CD4-positive, alpha-beta T cell treated with Interleukin-10 for 1 hour (primary cell): ENCODE results near the gene SSX7.
"Not testable (repeated sequence)": the region's sequence is repeated elsewhere in the genome, so short reads cannot be mapped to it uniquely, and the experiment has no call there.

Experiments
- DNase-seq: peaks from one replicate; pipeline ENCODE4 v3.0.0-alpha.2; 2020

Gene SSX7

GRCh38 chrX:52654800-52655199, at the start of gene SSX7:
TSS of gene SSX7 (minus strand) at chrX:52654900. CDS start at chrX:52653472, 1,428 bp downstream.
- not testable (repeated sequence) for DNase-seq

- not testable (repeated sequence) for DNase-seq
These were observed 37.3 kb upstream of the SSX7 start for GRCh38 chrX:52692034-52692433.

DNA sequence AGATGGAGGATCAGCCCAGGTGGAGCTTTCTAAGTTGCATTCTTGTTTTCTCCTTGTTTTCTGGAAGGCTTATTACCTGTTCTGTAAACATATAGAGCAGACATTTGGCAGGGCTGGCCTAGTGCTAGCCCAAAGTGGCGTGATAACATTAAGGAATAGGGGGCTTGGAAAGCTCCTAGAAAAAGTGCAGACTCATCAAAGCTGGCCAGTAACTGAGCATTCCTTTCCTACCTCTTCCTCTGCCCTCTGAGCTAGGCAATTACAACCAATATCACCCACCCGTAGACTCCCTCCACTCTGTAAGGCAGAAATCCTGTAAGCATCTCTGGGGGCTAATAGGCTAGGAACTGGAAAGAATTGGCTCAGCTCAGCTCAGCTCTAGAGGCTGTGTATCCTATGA, 7.5 kb upstream of the SSX7 start:
- DNase-seq, result not testable (repeated sequence)

GRCh38 chrX:52655475-52655874, 775 bp upstream of the SSX7 start:
- DNase-seq, result not testable (repeated sequence)

DNA sequence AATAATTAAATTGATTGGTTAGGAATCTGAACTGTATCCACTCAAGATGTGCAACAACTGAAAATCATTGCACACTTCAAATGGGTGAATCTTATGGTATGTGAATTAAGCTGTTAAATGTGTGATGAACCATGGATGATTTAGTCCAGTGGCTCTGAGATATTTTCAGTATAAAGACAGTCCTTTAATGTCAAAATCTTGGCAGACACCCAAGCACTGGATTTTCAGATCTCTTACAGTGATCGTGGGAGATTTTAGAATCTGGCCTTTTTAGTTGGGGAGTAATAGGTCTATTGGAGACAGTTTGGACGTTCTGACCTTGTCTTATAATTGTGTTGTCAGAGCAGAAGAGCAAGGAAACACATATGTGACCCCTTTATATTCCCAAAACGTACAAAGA, 4.0 kb downstream of the SSX7 start:
- not testable (repeated sequence) for DNase-seq

DNA sequence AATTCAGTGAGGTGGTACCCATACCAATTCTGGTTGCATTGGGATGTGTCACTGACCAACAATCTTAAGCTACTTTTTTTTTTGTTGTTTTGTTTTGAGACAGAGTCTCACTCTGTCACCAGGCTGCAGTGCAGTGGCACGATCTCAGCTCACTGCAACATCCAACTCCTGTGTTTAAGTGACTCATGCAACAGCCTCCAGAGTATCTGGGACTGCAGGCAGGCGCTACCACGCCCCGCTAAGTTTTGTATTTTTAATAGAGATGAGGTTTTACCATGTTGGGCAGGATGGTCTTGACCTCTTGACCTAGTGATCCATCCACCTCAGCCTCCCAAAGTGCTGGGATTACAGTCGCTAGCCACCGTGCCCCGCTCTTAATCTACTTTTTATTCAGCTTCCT, 5.7 kb downstream of the SSX7 start:
- DNase-seq, result not testable (repeated sequence)

DNA sequence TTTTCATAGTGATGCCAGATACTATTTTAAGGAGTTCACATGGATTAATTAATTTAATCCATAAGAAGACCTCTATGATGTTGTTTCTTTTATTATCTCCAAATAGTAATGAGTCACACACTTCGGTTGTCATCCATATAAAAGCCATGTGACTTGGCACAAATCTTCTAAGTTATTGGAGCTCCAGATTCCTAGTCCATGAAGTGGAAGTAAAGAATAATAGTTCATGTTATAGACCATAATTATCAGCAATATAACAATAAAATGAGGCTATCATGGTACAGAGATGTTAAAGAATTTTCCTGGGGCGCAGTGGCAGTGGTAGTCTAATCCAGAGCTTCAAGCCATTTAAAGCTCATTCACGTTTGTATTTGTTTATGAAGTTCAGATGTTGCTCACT, 26.2 kb downstream of the SSX7 start:
- DNase-seq, result not testable (repeated sequence)

DNA sequence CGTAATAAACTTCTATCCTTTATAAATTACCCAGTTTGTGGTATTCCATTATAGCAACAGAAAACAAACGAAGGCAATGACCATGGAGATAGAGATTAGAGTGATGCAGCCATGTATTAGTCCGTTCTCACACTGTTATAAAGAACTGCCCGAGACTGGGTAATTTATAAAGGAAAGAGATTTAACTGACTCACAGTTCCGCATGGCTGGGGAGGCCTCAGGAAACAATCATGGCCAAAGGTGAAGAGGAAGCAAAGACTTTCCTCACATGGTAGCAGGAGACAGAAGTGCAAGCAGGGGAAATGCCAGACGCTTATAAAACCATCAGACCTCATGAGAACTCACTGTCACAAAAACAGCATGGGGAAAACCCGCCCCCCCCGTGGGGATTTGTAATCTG, 34.0 kb downstream of the SSX7 start:
- not testable (repeated sequence) for DNase-seq

DNA sequence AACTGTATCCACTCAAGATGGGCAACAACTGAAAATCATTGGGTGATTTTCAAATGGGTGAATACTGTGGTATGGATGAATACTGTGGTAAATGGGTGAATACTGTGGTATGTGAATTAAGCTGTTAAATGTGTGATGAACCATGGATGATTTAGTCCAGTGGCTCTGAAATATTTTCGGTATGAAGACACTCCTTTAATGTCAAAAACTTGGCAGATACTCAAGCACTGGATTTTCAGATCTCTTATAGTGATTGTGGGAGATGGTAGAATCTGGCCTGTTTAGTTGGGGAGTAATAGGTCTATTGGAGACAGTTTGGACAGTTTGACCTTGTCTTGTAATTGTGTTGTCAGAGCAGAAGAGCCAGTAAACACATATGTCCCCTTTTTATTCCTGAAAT, 45.7 kb downstream of the SSX7 start:
- DNase-seq, result no peak

GRCh38 chrX:52603151-52603550, 51.5 kb downstream of the SSX7 start:
- DNase-seq, result not testable (repeated sequence)

DNA sequence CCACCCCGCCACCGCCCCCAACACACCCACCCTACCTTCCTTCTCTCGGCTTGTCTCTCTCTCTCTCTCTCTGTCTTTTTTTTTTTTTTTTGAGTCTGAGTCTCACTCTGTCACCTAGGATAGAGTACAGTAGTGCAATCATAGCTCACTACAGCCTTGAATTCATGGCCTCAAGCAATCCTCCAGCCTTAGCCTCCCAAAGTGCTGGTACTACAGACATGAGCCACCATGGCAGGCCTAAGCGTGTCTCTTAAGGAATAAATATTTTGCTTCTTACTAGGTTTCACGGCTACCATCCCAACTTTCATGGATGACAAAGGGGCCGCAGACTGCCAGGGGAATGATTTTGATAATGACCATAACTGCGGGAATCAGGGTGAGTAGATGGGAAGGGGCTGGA, 55.8 kb downstream of the SSX7 start:
- DNase-seq, result no peak

GRCh38 chrX:52594658-52595057, 60.0 kb downstream of the SSX7 start:
- no peak for DNase-seq
